ENCODE results near the gene COA8.
A peak's percentile ranks its signal among the peaks of the same experiment; 100 is the strongest.

COA8 gene

GRCh38 chr14:103625356-103626095 is 62.8 kb downstream of the COA8 start:
- peak in 1 of 2 donors; percentile 8 for DNase-seq

GRCh38 chr14:103626146-103626850 is 63.5 kb downstream of the COA8 start:
- no peak for DNase-seq

- DNase-seq, result no peak
Measured at GRCh38 chr14:103627073-103628025, 64.6 kb downstream of the COA8 start.

GRCh38 chr14:103628221-103628683 is 65.5 kb downstream of the COA8 start:
- DNase-seq, result peak; percentile 65 to 83

- DNase-seq, result peak; percentile 74 to 82
Measured at GRCh38 chr14:103628684-103629502, 66.1 kb downstream of the COA8 start, which contains the start of gene KLC1. KLC1 (plus strand) TSS chr14:103629211; CDS start chr14:103654565, 25,354 bp downstream.

- peak; percentile 22 to 62 for DNase-seq
Measured at GRCh38 chr14:103629503-103630121, 66.9 kb downstream of the COA8 start.

GRCh38 chr14:103630364-103631108 is 67.8 kb downstream of the COA8 start:
- no peak for DNase-seq

- DNase-seq, result no peak
Measured at GRCh38 chr14:103633391-103633790, 70.6 kb downstream of the COA8 start.

- DNase-seq, result no peak
Measured at GRCh38 chr14:103634156-103634555, 71.4 kb downstream of the COA8 start.

GRCh38 chr14:103638594-103638993 is 75.8 kb downstream of the COA8 start:
- DNase-seq, result no peak
